Duodenal mucosa (tissue), 2 donors: Measurements from ENCODE around the gene WDR5.
A peak's percentile ranks its signal among the peaks of the same experiment; 100 is the strongest.

Source experiments
- H3K27ac ChIP-seq: one replicate; pipeline ENCODE4 v1.7.0; 2013; ENCODE audit warnings: low read depth, low read length
- H3K27me3 ChIP-seq, 2 donors: one replicate each; pipeline ENCODE4 v1.7.0; 2013; ENCODE audit warnings: low read length in 2 of 2, control low read depth in 1 of 2; ENCODE audit not compliant: insufficient read depth in 2 of 2, control insufficient read depth in 1 of 2
- H3K36me3 ChIP-seq, 2 donors: one replicate each; pipeline ENCODE4 v1.7.0; 2013; ENCODE audit warnings: low read length in 2 of 2, control low read depth in 1 of 2; ENCODE audit not compliant: insufficient read depth in 2 of 2, control insufficient read depth in 1 of 2
- H3K4me1 ChIP-seq, 2 donors: one replicate each; pipeline ENCODE4 v1.7.0; 2013; ENCODE audit warnings: low read length in 2 of 2, control low read depth in 1 of 2; ENCODE audit not compliant: insufficient read depth in 2 of 2, control insufficient read depth in 1 of 2
- H3K4me3 ChIP-seq, 2 donors: one replicate each; pipeline ENCODE4 v1.7.0; 2013; ENCODE audit warnings: low read length in 2 of 2, low read depth in 1 of 2
- H3K9ac ChIP-seq, 2 donors: one replicate each; pipeline ENCODE4 v1.7.0; 2013; ENCODE audit warnings: low read length in 2 of 2, low read depth in 1 of 2
- H3K9me3 ChIP-seq, 2 donors: one replicate each; pipeline ENCODE4 v1.7.0; 2013; ENCODE audit warnings: low read length in 2 of 2, control low read depth in 1 of 2; ENCODE audit not compliant: control insufficient read depth in 1 of 2

Gene WDR5

DNA sequence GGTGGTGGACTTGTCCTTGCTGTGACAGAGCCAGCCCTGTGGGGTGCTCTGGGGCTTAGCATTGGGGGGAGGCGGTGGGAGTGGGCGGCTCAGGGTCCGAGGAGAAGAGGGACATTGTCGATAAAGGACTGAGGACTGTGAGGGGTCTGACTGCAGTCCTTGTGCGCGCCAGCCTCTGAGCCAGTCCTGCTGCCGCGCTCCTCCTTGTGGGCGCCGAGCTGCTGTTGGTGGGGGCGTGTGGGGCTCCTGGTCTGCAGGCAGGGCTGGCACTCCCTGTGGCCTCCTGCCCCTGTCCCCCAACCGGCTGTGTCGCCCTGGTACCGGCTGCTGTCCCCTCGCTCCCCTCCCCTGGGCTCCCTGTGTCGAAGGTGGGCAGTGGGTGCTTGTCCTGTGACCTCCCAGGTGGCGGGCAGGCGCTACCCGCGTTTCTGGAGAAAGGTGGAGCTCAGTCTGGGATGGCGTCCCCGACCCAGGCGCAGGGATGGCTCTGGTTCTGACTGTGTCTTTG lies 21.6 kb downstream of the WDR5 start:
- Histone ChIP-seq H3K27me3 (no peaks in the 10 kb centered on the region), H3K4me1 (peaks cover 1 to 8% of the 10 kb centered on the region in 2 donors), H3K9ac (no peak overlapping the region), H3K27ac (no peak overlapping the region), H3K9me3 (no peaks in the 10 kb centered on the region), H3K36me3 (peaks cover 37 to 67% of the 10 kb centered on the region in 2 donors), H3K4me3 (no peak overlapping the region)

- H3K9me3 ChIP-seq: no peaks in the 10 kb centered on the region
- peaks cover 29 to 58% of the 10 kb centered on the region in 2 donors for H3K36me3 ChIP-seq
- H3K9ac ChIP-seq: no peak overlapping the region
- no peak overlapping the region for H3K4me3 ChIP-seq
- H3K27me3 ChIP-seq: no peaks in the 10 kb centered on the region
- H3K27ac ChIP-seq: no peak overlapping the region
- H3K4me1 ChIP-seq: peaks cover 10 to 15% of the 10 kb centered on the region in 2 donors
These were observed 22.4 kb downstream of the WDR5 start for GRCh38 chr9:134158242-134158641.

- H3K4me3 ChIP-seq: no peak overlapping the region
- no peak overlapping the region for H3K27ac ChIP-seq
- peaks cover 10 to 21% of the 10 kb centered on the region in 2 donors for H3K4me1 ChIP-seq
- H3K9me3 ChIP-seq: no peaks in the 10 kb centered on the region
- peaks cover 29 to 52% of the 10 kb centered on the region in 2 donors for H3K36me3 ChIP-seq
- H3K9ac ChIP-seq: no peak overlapping the region
- no peaks in the 10 kb centered on the region for H3K27me3 ChIP-seq
These were observed 23.0 kb downstream of the WDR5 start for GRCh38 chr9:134158753-134159392.

- Histone ChIP-seq H3K27me3 (no peaks in the 10 kb centered on the region), H3K9ac (no peak overlapping the region), H3K4me3 (no peak overlapping the region), H3K27ac (no peak overlapping the region), H3K36me3 (peaks cover 29 to 44% of the 10 kb centered on the region in 2 donors), H3K4me1 (peaks cover 10 to 21% of the 10 kb centered on the region in 2 donors), H3K9me3 (no peaks in the 10 kb centered on the region)
These were observed 23.8 kb downstream of the WDR5 start for GRCh38 chr9:134159566-134160245.

GRCh38 chr9:134161647-134162046 lies 25.8 kb downstream of the WDR5 start:
- H3K9ac ChIP-seq: no peak overlapping the region
- no peak overlapping the region for H3K4me3 ChIP-seq
- no peaks in the 10 kb centered on the region for H3K9me3 ChIP-seq
- H3K4me1 ChIP-seq: peaks cover 18 to 21% of the 10 kb centered on the region in 2 donors
- H3K36me3 ChIP-seq: peaks cover 18 to 24% of the 10 kb centered on the region in 2 donors
- no peak overlapping the region for H3K27ac ChIP-seq
- H3K27me3 ChIP-seq: no peaks in the 10 kb centered on the region

GRCh38 chr9:134162212-134162775 lies 26.4 kb downstream of the WDR5 start:
- H3K9ac ChIP-seq: peak overlapping the region in 1 of 2 donors; percentile 74
- H3K27ac ChIP-seq: no peak overlapping the region

DNA sequence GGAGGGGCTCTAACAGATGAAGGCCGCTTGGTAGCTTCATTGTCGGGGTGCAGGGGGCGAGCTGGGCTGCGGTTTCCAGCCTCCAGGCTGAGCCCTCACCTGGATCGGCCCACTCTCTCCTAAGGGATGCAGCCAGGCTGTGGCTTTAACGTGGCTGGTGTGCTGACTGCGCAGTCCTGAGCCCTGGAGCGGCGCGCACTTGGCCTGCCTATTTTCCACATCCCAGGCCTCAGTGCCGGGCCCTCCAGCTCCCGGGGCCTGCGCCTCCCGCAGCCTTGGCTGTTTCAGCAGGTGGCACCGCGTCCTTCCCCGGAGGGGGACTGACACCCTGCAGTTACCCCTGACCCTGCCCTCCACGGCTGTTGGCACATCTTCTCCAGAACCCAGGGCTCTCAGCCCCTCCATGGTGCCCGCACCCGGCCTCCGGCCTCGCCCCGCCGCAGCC lies 27.1 kb downstream of the WDR5 start:
- Histone ChIP-seq H3K27ac (no peak overlapping the region), H3K27me3 (no peaks in the 10 kb centered on the region), H3K9me3 (no peaks in the 10 kb centered on the region), H3K4me1 (peaks cover 18 to 21% of the 10 kb centered on the region in 2 donors), H3K9ac (peak overlapping the region; percentile 62 to 74), H3K4me3 (no peak overlapping the region), H3K36me3 (peaks cover 7 to 11% of the 10 kb centered on the region in 2 donors)

More at GRCh38 chr9:134162212-134162775, 26.4 kb downstream of the WDR5 start:
- Histone ChIP-seq H3K9me3 (no peaks in the 10 kb centered on the region), H3K36me3 (peaks cover 12 to 18% of the 10 kb centered on the region in 2 donors), H3K27me3 (no peaks in the 10 kb centered on the region), H3K4me1 (peaks cover 18 to 21% of the 10 kb centered on the region in 2 donors), H3K4me3 (no peak overlapping the region)

GRCh38 chr9:134163371-134164196 lies 27.7 kb downstream of the WDR5 start:
- Histone ChIP-seq H3K9ac (peak overlapping the region; percentile 62 to 74), H3K4me3 (no peak overlapping the region), H3K27me3 (no peaks in the 10 kb centered on the region), H3K36me3 (peaks cover 2 to 6% of the 10 kb centered on the region in 2 donors), H3K27ac (peak overlapping the region; percentile 79), H3K4me1 (peaks cover 18 to 22% of the 10 kb centered on the region in 2 donors), H3K9me3 (no peaks in the 10 kb centered on the region)

DNA sequence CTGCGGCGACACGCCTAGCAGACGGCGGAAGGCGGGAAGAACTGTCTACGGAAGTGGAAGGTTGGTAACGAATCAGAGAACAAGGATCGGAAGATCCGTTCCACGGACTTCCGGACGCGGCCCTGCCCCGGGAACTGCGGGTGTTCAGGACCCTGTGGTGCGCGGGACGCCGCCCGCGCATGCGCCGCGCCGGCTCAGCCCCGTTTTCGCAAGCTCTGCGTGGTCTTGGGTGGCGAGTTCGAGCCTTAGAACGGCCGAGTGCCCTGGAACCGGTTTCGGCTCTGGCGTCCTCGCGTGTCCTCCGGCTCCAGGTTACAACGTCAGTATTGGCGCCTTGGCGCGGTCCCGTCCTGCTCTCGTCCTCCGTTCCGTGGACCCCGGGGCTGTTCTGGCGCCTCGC lies 29.0 kb downstream of the WDR5 start:
- no peak overlapping the region for H3K4me3 ChIP-seq
- no peaks in the 10 kb centered on the region for H3K36me3 ChIP-seq
- H3K27me3 ChIP-seq: no peaks in the 10 kb centered on the region
- H3K9me3 ChIP-seq: no peaks in the 10 kb centered on the region
- no peak overlapping the region for H3K9ac ChIP-seq
- H3K27ac ChIP-seq: no peak overlapping the region
- peaks cover 23 to 32% of the 10 kb centered on the region in 2 donors for H3K4me1 ChIP-seq
